ENCODE data around the gene NATD1.

- TF ChIP-seq HDAC6 (IDR thresholded peaks at IDR 0.05; ENCODE audit: low read depth, low read length) (no peak), KDM5A (IDR thresholded peaks at IDR 0.05; ENCODE audit: low read length) (no peak), MAFK (IDR thresholded peaks at IDR 0.05; ENCODE audit: low read depth, low read length) (no peak), ASH2L (IDR thresholded peaks at IDR 0.05; ENCODE audit: low read length) (no peak), YY1 (IDR thresholded peaks at IDR 0.05; ENCODE audit: low read depth, low read length) (no peak)
- TF ChIP-seq, protein P1, sequence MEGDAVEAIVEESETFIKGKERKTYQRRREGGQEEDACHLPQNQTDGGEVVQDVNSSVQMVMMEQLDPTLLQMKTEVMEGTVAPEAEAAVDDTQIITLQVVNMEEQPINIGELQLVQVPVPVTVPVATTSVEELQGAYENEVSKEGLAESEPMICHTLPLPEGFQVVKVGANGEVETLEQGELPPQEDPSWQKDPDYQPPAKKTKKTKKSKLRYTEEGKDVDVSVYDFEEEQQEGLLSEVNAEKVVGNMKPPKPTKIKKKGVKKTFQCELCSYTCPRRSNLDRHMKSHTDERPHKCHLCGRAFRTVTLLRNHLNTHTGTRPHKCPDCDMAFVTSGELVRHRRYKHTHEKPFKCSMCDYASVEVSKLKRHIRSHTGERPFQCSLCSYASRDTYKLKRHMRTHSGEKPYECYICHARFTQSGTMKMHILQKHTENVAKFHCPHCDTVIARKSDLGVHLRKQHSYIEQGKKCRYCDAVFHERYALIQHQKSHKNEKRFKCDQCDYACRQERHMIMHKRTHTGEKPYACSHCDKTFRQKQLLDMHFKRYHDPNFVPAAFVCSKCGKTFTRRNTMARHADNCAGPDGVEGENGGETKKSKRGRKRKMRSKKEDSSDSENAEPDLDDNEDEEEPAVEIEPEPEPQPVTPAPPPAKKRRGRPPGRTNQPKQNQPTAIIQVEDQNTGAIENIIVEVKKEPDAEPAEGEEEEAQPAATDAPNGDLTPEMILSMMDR (IDR thresholded peaks at IDR 0.05; ENCODE audit: control extremely low read depth in 1 of 3, insufficient read depth in 1 of 3, low read depth in 1 of 3, low read length in 3 of 3): no peak
Observed at GRCh38 chr17:21271454-21272183, 18.4 kb upstream of the NATD1 start.
